ENCODE measurements around the gene RAB3GAP1. TPM values are rescaled to one million over a fixed set of nuclear protein-coding genes. Genes with fewer than 3 reads are reported as not detected.

RAB3GAP1 gene
- total RNA-seq, 2 donors from 2014 or later, result 34.3 to 47.9 TPM

DNA sequence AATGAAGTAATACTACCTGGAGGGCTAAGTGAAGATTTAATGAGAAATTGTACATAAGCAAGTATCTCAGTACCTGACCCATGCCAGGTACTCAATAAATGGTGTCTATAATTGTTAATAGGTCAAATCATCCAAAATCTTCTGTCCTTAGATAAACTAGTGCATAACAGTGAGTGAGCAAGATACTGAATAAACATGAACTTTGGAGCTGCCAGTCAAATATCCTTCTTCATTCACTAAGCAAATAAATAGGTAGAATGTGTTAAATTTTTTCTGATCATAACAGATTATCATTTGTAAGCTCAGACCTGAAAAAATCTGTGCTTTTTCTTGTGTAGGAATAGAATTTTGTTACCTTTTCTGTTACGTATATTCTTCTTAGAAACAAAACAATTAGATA is 39.6 kb downstream of the RAB3GAP1 start:
- no peaks in the 10 kb centered on the region for H3K36me3 ChIP-seq
- intact Hi-C loops (cut with DNase I), result no loop called here
- peak overlapping the region; percentile 48 for H3K27ac ChIP-seq
- H3K4me3 ChIP-seq, result no peak overlapping the region
- no peak for TF ChIP-seq CTCF (IDR thresholded peaks at IDR 0.05)
- peaks cover 4% of the 10 kb centered on the region for H3K4me1 ChIP-seq
- H3K9ac ChIP-seq (ENCODE audit: low read depth in 2 of 2, low read length in 2 of 2), result no peak overlapping the region
- no peaks in the 10 kb centered on the region for H3K9me3 ChIP-seq
- H3K27me3 ChIP-seq, result no peaks in the 10 kb centered on the region
- DNase-seq, result no peak

GRCh38 chr2:135093193-135093592 is 41.1 kb downstream of the RAB3GAP1 start:
- Histone ChIP-seq H3K9ac (ENCODE audit: low read depth in 2 of 2, low read length in 2 of 2) (no peak overlapping the region), H3K9me3 (no peaks in the 10 kb centered on the region), H3K4me3 (no peak overlapping the region), H3K36me3 (no peaks in the 10 kb centered on the region), H3K4me1 (peaks cover 4% of the 10 kb centered on the region), H3K27me3 (no peaks in the 10 kb centered on the region), H3K27ac (peak overlapping the region; percentile 48)
- intact Hi-C loops (cut with DNase I), result no loop called here
- no peak for TF ChIP-seq CTCF (IDR thresholded peaks at IDR 0.05)
- DNase-seq, result no peak

DNA sequence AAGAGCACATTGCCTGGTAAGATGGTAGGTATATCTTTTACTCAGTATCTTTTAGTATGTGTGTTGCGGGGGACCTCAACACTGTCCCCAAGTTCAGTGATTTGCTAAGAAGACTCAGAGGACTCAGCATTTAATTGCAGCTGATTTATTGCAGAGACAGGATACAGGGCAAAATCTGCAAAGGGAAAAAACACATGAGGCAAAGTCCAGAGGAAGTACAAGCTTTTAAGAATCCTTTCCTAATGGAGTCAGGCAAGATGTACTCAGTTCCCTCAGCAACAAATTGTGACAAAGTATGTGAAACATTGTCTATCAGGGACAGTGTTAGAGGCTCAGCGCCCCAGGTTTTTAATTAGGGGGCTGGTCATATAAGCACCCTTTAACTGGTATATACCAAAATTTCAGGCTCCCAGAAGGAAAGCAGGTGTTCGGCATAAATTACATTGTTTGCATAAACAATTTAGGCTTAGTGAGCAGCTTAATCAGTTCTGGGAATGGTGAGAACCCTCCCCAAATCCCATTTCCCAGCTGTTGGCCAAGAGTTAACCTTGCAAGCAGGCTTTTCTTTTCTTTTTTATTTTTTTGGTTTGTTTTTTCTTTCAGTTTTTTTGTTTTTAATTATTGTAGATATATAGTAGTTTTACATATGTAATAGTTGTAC is 41.7 kb downstream of the RAB3GAP1 start:
- Histone ChIP-seq H3K4me3 (no peak overlapping the region), H3K4me1 (peaks cover 4% of the 10 kb centered on the region), H3K36me3 (no peaks in the 10 kb centered on the region), H3K27me3 (no peaks in the 10 kb centered on the region), H3K9me3 (no peaks in the 10 kb centered on the region), H3K9ac (ENCODE audit: low read depth in 2 of 2, low read length in 2 of 2) (peak overlapping the region in 1 of 2 donors; percentile 26), H3K27ac (peak overlapping the region; percentile 48)
- intact Hi-C loops (cut with DNase I), result no loop called here
- peak; percentile 38 for DNase-seq
- TF ChIP-seq CTCF (IDR thresholded peaks at IDR 0.05), result no peak

GRCh38 chr2:135094508-135094907 is 42.4 kb downstream of the RAB3GAP1 start:
- Histone ChIP-seq H3K9ac (ENCODE audit: low read depth in 2 of 2, low read length in 2 of 2) (no peak overlapping the region), H3K4me1 (peaks cover 4% of the 10 kb centered on the region), H3K36me3 (no peaks in the 10 kb centered on the region), H3K27ac (peak overlapping the region; percentile 48), H3K9me3 (no peaks in the 10 kb centered on the region), H3K27me3 (no peaks in the 10 kb centered on the region), H3K4me3 (no peak overlapping the region)
- TF ChIP-seq CTCF (IDR thresholded peaks at IDR 0.05), result no peak
- DNase-seq, result no peak
- intact Hi-C loops (cut with DNase I), result no loop called here

GRCh38 chr2:135095591-135095990 is 43.5 kb downstream of the RAB3GAP1 start:
- DNase-seq, result no peak
- intact Hi-C loops (cut with DNase I), result no loop called here

More at GRCh38 chr2:135095591-135095990, 43.5 kb downstream of the RAB3GAP1 start:
- Histone ChIP-seq H3K9me3 (no peaks in the 10 kb centered on the region), H3K9ac (ENCODE audit: low read depth in 2 of 2, low read length in 2 of 2) (no peak overlapping the region), H3K36me3 (no peaks in the 10 kb centered on the region), H3K27me3 (no peaks in the 10 kb centered on the region), H3K27ac (no peak overlapping the region), H3K4me3 (no peak overlapping the region), H3K4me1 (peaks cover 4% of the 10 kb centered on the region)
- no peak for TF ChIP-seq CTCF (IDR thresholded peaks at IDR 0.05)
